Ishikawa (cell line): ENCODE results near the gene RALY.

Experiments
- CEBPB ChIP-seq: IDR thresholded peaks from 2 replicates; pipeline ENCODE4 v1.6.1; 2012
- EP300 ChIP-seq: IDR thresholded peaks from 2 replicates; pipeline ENCODE4 v1.6.1; 2012; ENCODE audit warnings: borderline replicate concordance
- FOXM1 ChIP-seq: IDR thresholded peaks from 2 replicates; pipeline ENCODE4 v1.6.1; 2012; ENCODE audit warnings: low read depth, borderline replicate concordance
- RAD21 ChIP-seq: IDR thresholded peaks from 2 replicates; pipeline ENCODE4 v1.6.1; 2012; ENCODE audit warnings: low read depth
- TAF1 ChIP-seq: IDR thresholded peaks from 2 replicates; pipeline ENCODE4 v1.6.1; 2012; ENCODE audit warnings: low read depth, mild to moderate bottlenecking

DNA sequence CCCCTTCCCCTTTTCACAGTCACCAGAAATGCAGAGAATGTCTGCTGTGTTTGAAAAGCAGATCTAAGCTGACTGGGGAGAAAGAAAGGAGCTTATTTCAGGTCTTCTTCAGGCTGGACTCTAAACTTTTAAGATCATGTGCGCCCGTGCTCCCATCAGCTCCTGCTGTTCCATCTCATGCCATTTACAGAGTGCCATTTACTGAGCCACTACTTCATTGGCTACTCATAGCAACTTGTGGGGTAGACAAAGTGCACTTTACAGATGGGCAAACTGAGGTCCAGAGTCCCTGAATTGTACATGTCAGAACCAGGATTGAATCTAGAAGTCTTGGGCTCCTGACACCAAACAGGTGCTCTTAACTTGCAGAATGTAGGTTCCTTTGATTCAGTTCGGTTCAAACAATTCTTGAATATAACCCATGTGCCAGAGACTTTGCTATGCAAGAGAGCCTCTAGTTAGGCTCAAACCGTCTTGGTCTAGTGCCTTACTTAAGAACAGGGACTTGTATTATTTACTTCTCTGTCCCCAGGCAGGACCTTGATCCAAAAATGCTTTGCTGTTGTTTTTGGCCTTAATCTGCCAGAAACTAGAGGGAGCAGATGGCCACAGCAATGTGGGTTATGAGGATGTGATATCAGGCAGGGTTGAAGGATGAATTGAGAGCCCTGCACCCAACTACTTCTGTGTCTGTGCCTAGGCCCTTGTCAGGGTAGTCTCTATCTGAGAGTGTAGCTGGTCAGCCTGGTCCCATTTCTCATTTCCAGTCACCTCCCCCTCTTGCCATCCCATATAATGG lies 56.4 kb downstream of the RALY start:
- TF ChIP-seq RAD21: no peak
- TF ChIP-seq FOXM1: no peak
- no peak for TF ChIP-seq CEBPB
- TF ChIP-seq TAF1: no peak
- TF ChIP-seq EP300: no peak
